ENCODE results near the gene FKBP3. TPM values are rescaled to one million over a fixed set of nuclear protein-coding genes. Genes with fewer than 3 reads are reported as not detected.
A peak's percentile ranks its signal among the peaks of the same experiment; 100 is the strongest.

The FKBP3 gene
- total RNA-seq, result 10 to 100 TPM; 27.6 to 56.8 (median 35.5) TPM

- Histone ChIP-seq H3K9me3 (no peaks in the 10 kb centered on the region), H3K27ac (peak within 1 kb of the TSS; percentile 84 to 90 (median 88)), H3K27me3 (no peaks in the 10 kb centered on the region), H3K4me3 (peak within 1 kb of the TSS; percentile 50 to 74), H3K36me3 (peaks cover 0 to 2% of the 10 kb centered on the region in 2 donors), H3K4me1 (peaks cover 0 to 52% (median 16%) of the 10 kb centered on the region in 3 donors)
- ATAC-seq, result peak; percentile 98
- 0 to 1% methylated on average over 5 to 19 of the region's 53 CpGs for WGBS, 2 donors (ENCODE audit: low coverage in 1 of 2)
- TF ChIP-seq EP300 (IDR thresholded peaks at IDR 0.05), result no peak
- TF ChIP-seq POLR2A (IDR thresholded peaks at IDR 0.05), result peak; percentile 81 to 89
- TF ChIP-seq POLR2AphosphoS5 (IDR thresholded peaks at IDR 0.05), result peak; percentile 93
- peak in 1 of 4 experiments; percentile 13 for TF ChIP-seq CTCF (IDR thresholded peaks at IDR 0.05)
These were observed at the start of gene FKBP3 for GRCh38 chr14:45134051-45134958. FKBP3 (minus strand) TSS chr14:45134481; CDS start chr14:45134456, 25 bp downstream.

GRCh38 chr14:45181806-45182205, 47.5 kb upstream of the FKBP3 start:
- WGBS, 2 donors (ENCODE audit: low coverage in 1 of 2), result 61 to 100% methylated on average over 3 of the region's 3 CpGs
- Histone ChIP-seq H3K9me3 (no peaks in the 10 kb centered on the region), H3K27me3 (no peaks in the 10 kb centered on the region), H3K27ac (no peak overlapping the region), H3K36me3 (no peaks in the 10 kb centered on the region), H3K4me3 (no peak overlapping the region), H3K4me1 (no peaks in the 10 kb centered on the region)
- ATAC-seq, result no peak
- TF ChIP-seq POLR2AphosphoS5 (IDR thresholded peaks at IDR 0.05) (no peak), CTCF (IDR thresholded peaks at IDR 0.05) (no peak), POLR2A (IDR thresholded peaks at IDR 0.05) (no peak), EP300 (IDR thresholded peaks at IDR 0.05) (no peak)

DNA sequence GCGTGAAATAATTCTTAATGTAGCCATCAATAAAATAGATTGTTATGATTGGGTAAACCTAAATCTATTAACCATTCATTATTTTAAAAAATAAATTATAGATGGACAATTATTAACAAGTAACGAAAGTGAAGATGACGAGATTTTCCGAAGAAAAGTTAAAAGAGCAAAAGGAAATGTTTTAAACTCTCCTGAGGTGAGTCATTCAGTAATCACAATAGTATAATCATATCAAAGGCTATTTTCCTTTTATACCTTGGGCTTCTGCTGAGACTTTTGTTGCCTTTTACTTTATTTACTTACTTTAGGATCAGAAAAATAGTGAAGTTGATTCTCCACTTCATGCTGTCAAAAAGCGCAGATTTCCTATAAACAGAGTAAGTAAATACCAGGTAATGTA, 47.0 kb upstream of the FKBP3 start:
- 92 to 96% methylated on average over 5 of the region's 5 CpGs for WGBS, 2 donors (ENCODE audit: low coverage in 1 of 2)
- Histone ChIP-seq H3K4me3 (no peak overlapping the region), H3K9me3 (no peaks in the 10 kb centered on the region), H3K27me3 (no peaks in the 10 kb centered on the region), H3K27ac (no peak overlapping the region), H3K36me3 (no peaks in the 10 kb centered on the region), H3K4me1 (no peaks in the 10 kb centered on the region)
- TF ChIP-seq POLR2AphosphoS5 (IDR thresholded peaks at IDR 0.05) (no peak), EP300 (IDR thresholded peaks at IDR 0.05) (no peak), CTCF (IDR thresholded peaks at IDR 0.05) (no peak), POLR2A (IDR thresholded peaks at IDR 0.05) (no peak)
- ATAC-seq, result no peak

GRCh38 chr14:45177076-45177475, 42.8 kb upstream of the FKBP3 start:
- WGBS, 2 donors (ENCODE audit: low coverage in 1 of 2), result 82 to 92% methylated on average over 5 of the region's 5 CpGs
- Histone ChIP-seq H3K27ac (no peak overlapping the region), H3K27me3 (no peaks in the 10 kb centered on the region), H3K4me3 (no peak overlapping the region), H3K4me1 (no peaks in the 10 kb centered on the region), H3K36me3 (peaks cover 0 to 6% of the 10 kb centered on the region in 2 donors), H3K9me3 (no peaks in the 10 kb centered on the region)
- ATAC-seq, result no peak
- TF ChIP-seq EP300 (IDR thresholded peaks at IDR 0.05), result no peak
- no peak for TF ChIP-seq POLR2A (IDR thresholded peaks at IDR 0.05)
- TF ChIP-seq CTCF (IDR thresholded peaks at IDR 0.05), result no peak
- no peak for TF ChIP-seq POLR2AphosphoS5 (IDR thresholded peaks at IDR 0.05)

DNA sequence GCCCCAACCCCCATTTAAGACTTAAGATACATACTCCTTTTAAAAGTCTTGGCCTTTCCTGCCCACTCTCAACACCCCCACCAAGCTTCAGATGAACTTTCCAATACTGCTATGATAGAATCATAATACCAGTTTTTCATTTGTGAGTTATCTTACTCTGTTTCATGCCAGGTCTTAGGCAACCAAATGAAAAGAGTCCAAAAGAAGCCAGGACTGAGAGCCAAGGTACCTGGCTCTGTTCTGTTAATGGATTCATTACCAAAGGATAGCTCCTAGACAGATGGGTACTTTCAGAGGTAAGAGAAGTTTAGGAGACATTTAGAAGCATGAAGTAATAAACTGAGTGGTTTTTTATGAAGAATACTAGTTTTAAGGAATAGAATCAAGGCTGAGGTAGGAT, 35.6 kb upstream of the FKBP3 start:
- TF ChIP-seq EP300 (IDR thresholded peaks at IDR 0.05) (no peak), POLR2A (IDR thresholded peaks at IDR 0.05) (no peak), POLR2AphosphoS5 (IDR thresholded peaks at IDR 0.05) (no peak), CTCF (IDR thresholded peaks at IDR 0.05) (no peak)
- no peak overlapping the region for H3K27ac ChIP-seq

More for the DNA sequence above, 35.6 kb upstream of the FKBP3 start:
- H3K9me3 ChIP-seq, result no peaks in the 10 kb centered on the region
- H3K4me3 ChIP-seq, result no peak overlapping the region
- peaks cover 0 to 44% of the 10 kb centered on the region in 2 donors for H3K36me3 ChIP-seq
- no peak for ATAC-seq
- H3K27me3 ChIP-seq, result no peaks in the 10 kb centered on the region
- no peaks in the 10 kb centered on the region for H3K4me1 ChIP-seq
